Prostate gland (tissue), 2 donors: ENCODE measurements around the gene AICDA.

Source experiments
- POLR2AphosphoS5 ChIP-seq: sonication (generic); formaldehyde crosslinking; IDR thresholded peaks from one replicate; pipeline ENCODE4 v1.6.1; 2017; ENCODE audit warnings: antibody characterized with exemption
- TF ChIP-seq, protein P1 (sequence below), 4 experiments: fragments of 200-600 bp in 2 of 4; fragments of 450-650 bp in 2 of 4; sonication (generic) in 2 of 4; IDR thresholded peaks; 1 replicate in 3 of 4; 2 replicates in 1 of 4; pipeline ENCODE4 v1.5.1; 2016 to 2019; ENCODE audit warnings: antibody characterized with exemption in 4 of 4, mild to moderate bottlenecking in 2 of 4, moderate library complexity in 2 of 4

DNA sequence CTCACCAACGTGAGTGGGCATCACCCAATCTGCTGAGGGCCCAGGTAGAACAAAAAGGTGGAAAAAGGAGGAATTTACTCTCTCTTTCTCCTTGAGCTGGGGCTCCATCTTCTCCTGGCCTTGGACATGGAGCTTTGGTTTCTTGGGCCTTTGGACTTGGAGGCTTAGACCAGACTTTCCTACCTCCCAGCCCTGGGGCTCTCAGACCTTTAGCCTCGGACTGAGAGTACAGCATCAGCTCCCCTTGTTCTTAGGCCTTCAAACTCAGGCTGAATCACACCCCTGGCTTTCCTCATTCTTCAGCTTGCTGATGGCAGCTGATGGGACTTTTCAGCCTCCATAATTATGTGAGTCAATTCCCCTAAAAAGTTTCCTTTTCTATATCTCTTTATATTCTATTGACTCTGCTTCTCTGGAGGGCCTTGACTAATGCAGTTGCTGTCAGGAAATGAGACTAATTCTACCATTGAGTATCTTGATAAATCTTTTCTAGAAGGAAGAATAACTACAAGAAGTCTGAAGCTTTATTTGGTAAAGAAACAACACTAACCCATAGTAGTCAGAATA, 56.0 kb downstream of the AICDA start:
- no peak for TF ChIP-seq POLR2AphosphoS5
- TF ChIP-seq, protein P1, sequence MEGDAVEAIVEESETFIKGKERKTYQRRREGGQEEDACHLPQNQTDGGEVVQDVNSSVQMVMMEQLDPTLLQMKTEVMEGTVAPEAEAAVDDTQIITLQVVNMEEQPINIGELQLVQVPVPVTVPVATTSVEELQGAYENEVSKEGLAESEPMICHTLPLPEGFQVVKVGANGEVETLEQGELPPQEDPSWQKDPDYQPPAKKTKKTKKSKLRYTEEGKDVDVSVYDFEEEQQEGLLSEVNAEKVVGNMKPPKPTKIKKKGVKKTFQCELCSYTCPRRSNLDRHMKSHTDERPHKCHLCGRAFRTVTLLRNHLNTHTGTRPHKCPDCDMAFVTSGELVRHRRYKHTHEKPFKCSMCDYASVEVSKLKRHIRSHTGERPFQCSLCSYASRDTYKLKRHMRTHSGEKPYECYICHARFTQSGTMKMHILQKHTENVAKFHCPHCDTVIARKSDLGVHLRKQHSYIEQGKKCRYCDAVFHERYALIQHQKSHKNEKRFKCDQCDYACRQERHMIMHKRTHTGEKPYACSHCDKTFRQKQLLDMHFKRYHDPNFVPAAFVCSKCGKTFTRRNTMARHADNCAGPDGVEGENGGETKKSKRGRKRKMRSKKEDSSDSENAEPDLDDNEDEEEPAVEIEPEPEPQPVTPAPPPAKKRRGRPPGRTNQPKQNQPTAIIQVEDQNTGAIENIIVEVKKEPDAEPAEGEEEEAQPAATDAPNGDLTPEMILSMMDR (IDR thresholded peaks at IDR 0.05), result no peak
